Lung (tissue), 12 donors: Measurements from ENCODE around the gene INAFM2. TPM values are rescaled to one million over a fixed set of nuclear protein-coding genes. Genes with fewer than 3 reads are reported as not detected.
A peak's percentile ranks its signal among the peaks of the same experiment; 100 is the strongest.

Experiments used
- ATAC-seq: fragments of 200-7000 bp; cut with Tn5 transposase; one replicate; pipeline ENCODE4 v1.9.1; 2020; ENCODE audit warnings: moderate number of reproducible peaks; ENCODE audit not compliant: insufficient read depth, low FRiP score
- DNase-seq, 3 donors: peaks; one replicate each; pipeline ENCODE4 v3.0.0-alpha.2; 2013 to 2017
- H3K27ac ChIP-seq, 2 donors: one replicate each; pipeline ENCODE4 v1.5.1; 2013; ENCODE audit warnings: mild to moderate bottlenecking in 2 of 2, moderate library complexity in 2 of 2, control low read depth in 1 of 2, inconsistent platforms in 1 of 2, low read depth in 1 of 2, low read length in 1 of 2
- H3K27me3 ChIP-seq, 3 donors: one replicate each; pipeline ENCODE4 v1.5.1; 2013; ENCODE audit warnings: low read length in 2 of 3; ENCODE audit not compliant: control insufficient read depth in 3 of 3, insufficient read depth in 3 of 3
- H3K36me3 ChIP-seq, 4 donors: one replicate each; pipeline ENCODE4 v1.5.1; 2013; ENCODE audit warnings: low read length in 4 of 4, mild to moderate bottlenecking in 1 of 4, moderate library complexity in 1 of 4; ENCODE audit not compliant: control insufficient read depth in 4 of 4, insufficient read depth in 4 of 4
- H3K4me1 ChIP-seq, 5 donors: one replicate each; pipeline ENCODE4 v1.5.1; 2013; ENCODE audit warnings: low read length in 5 of 5, mild to moderate bottlenecking in 2 of 5, moderate library complexity in 1 of 5; ENCODE audit not compliant: control insufficient read depth in 5 of 5, insufficient read depth in 5 of 5
- H3K4me3 ChIP-seq: one replicate; pipeline ENCODE4 v1.5.1; 2013; ENCODE audit warnings: mild to moderate bottlenecking, control low read depth, moderate library complexity
- H3K9ac ChIP-seq, 2 donors: one replicate each; pipeline ENCODE4 v1.5.1; 2013; ENCODE audit warnings: low read length in 2 of 2, control low read depth in 1 of 2; ENCODE audit not compliant: insufficient read depth in 1 of 2
- H3K9me3 ChIP-seq, 4 donors: one replicate each; pipeline ENCODE4 v1.5.1; 2013; ENCODE audit warnings: low read length in 3 of 4, mild to moderate bottlenecking in 1 of 4, moderate library complexity in 1 of 4; ENCODE audit not compliant: control insufficient read depth in 4 of 4, insufficient read depth in 3 of 4
- CTCF ChIP-seq: IDR thresholded peaks from 2 replicates; pipeline ENCODE4 v1.5.1; 2012; ENCODE audit warnings: mild to moderate bottlenecking; ENCODE audit errors: control extremely low read depth, extremely low read depth
- WGBS, 2 donors: extraction: QIAGEN DNeasy Blood & Tissue Kit; methylation state at CpG; one replicate each; pipeline ENCODE4 v1.1.7; 2013; 5-methylcytosine and 5-hydroxymethylcytosine counted together
- polyA plus RNA-seq, 2 donors: library from polyadenylated mRNA; stranded (reverse); fragments of 200-250 nt; gene quantifications; one replicate each; pipeline ENCODE4 v1.2.1, GENCODE V29; 2013
- total RNA-seq, 2 donors: library from RNA; depleted of rRNA in 1 of 2; stranded (reverse); fragments of >200 nt in 1 of 2; gene quantifications; one replicate each; pipeline ENCODE4 v1.2.1, GENCODE V29; 2014 to 2021
- donor health status: control.
- donor health status: control.
- donor health status: Bipolar disorder and iron deficiency.
- donor health status: healthy.
- donor health status: DM: yes; HTN: yes; CAD: no.

INAFM2 gene
- total and polyA plus RNA-seq, 4 donors, result 12.8 to 31.1 (median 19.0) TPM

DNA sequence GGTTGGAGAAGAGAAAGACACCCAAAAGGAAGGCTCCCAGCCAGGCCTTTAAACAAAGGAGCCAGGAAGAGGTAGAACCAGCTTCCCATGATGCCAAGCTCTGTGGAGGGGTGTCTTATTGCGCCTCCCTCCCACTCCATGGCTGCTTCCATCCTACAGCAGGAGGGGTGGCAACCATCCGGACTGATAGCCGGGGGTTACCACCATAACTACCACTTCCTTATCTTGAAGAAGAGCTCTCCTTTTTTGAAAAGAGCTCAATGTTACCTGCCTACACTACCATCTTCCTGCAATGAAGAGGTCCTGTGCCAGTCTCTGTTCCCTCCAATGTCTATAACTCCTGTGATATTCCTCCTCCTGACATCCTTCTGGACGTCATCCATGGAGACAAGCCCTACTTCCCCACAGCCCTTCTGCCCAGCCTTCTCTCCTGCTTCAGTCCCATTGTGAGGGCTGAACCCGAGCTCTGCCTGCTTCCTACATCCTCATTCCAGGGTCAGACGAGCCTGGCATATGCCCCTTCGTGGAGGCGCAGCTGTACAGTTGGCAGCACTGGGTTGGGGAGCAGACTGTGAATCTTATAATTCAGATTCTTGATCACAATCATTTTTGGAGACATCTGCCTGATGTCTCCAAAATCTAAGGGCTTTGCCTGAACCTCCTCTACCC, 8.8 kb downstream of the INAFM2 start:
- WGBS, 2 donors, result 62 to 65% methylated on average over 8 of the region's 8 CpGs
- Histone ChIP-seq H3K4me1 (peaks cover 18 to 57% (median 43%) of the 10 kb centered on the region in 5 donors), H3K9ac (no peak overlapping the region), H3K27ac (peak overlapping the region in 1 of 2 donors; percentile 58), H3K9me3 (no peaks in the 10 kb centered on the region), H3K4me3 (no peak overlapping the region), H3K27me3 (no peaks in the 10 kb centered on the region), H3K36me3 (peaks cover 0 to 17% (median 0%) of the 10 kb centered on the region in 4 donors)
- ATAC-seq (no peak), DNase-seq (no peak)
- no peak for TF ChIP-seq CTCF

DNA sequence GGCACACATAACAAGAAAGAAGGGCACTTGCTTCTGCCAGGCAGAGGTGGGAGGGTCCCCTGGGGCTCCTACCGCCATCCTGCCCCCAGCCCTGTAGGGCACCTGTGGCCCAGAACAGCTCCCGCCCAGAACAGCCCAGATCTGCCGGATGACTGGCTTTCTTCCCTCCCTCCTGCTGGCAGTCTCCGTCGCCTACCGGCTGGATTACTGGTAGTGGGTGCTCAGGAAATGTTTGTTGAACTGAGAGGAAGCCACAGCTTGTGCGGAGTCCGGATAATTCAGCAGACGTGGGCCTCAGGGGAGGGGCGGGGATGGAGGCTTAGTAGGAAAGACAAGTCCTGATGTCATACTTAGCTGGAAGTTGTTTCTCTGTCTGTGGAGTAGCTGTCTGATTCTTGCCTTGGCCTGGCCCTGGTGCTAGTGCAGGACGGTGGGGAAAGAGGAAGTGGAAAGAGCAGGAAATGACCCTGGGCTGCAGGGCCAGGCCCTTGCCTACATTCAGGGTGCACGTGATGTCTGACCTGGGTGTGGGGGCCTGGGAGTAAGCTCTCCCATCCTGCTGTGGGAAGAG, 10.5 kb downstream of the INAFM2 start:
- peak; percentile 51 for ATAC-seq
- no peak for TF ChIP-seq CTCF
- H3K4me1 ChIP-seq, result peaks cover 19 to 58% (median 37%) of the 10 kb centered on the region in 5 donors
- no peaks in the 10 kb centered on the region for H3K9me3 ChIP-seq
- H3K27me3 ChIP-seq, result no peaks in the 10 kb centered on the region
- no peak overlapping the region for H3K4me3 ChIP-seq
- 10 to 19% methylated on average over 12 of the region's 12 CpGs for WGBS, 2 donors
- peak; percentile 65 to 81 (median 73) for DNase-seq
- peak overlapping the region; percentile 64 to 95 for H3K27ac ChIP-seq
- H3K36me3 ChIP-seq, result peaks cover 0 to 18% (median 0%) of the 10 kb centered on the region in 4 donors
- H3K9ac ChIP-seq, result no peak overlapping the region

DNA sequence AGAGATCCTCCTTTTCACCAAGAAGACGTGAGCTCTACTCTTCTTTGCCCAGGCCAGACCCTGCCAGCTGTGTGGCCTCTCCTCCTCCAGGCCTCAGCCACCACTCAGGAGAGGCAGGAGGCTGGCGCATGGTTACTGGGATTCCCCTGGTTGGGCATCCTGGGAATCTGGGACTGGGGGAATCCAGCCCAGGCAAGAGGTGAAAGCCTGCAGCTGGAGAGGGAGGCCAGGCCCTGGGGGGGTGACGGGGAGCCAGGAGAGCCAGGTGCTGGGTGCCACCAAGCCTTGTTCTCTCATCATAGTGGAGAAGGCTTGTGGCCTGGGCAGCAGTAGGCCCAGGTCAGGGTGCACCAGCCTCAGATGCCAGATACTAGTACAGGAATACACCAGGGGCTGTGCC, 11.0 kb downstream of the INAFM2 start:
- ATAC-seq (no peak), DNase-seq (no peak)
- no peak overlapping the region for H3K4me3 ChIP-seq

More for the DNA sequence above, 11.0 kb downstream of the INAFM2 start:
- no peak for TF ChIP-seq CTCF
- Histone ChIP-seq H3K36me3 (peaks cover 0 to 18% (median 0%) of the 10 kb centered on the region in 4 donors), H3K4me1 (peaks cover 19 to 64% (median 39%) of the 10 kb centered on the region in 5 donors), H3K9me3 (no peaks in the 10 kb centered on the region), H3K9ac (no peak overlapping the region), H3K27me3 (no peaks in the 10 kb centered on the region), H3K27ac (peak overlapping the region; percentile 35 to 95)
- WGBS, 2 donors, result 63 to 72% methylated on average over 3 of the region's 3 CpGs
